PC-3 (cell line): ENCODE results near the gene MRM3. TPM values are rescaled to one million over a fixed set of nuclear protein-coding genes. Genes with fewer than 3 reads are reported as not detected.
A peak's percentile ranks its signal among the peaks of the same experiment; 100 is the strongest.
"Not testable (repeated sequence)": the region's sequence is repeated elsewhere in the genome, so short reads cannot be mapped to it uniquely, and the experiment has no call there.

ENCODE experiments used
- ATAC-seq: fragments of 200-7000 bp; cut with Tn5 transposase; 2 replicates; pipeline ENCODE4 v1.9.1; 2020; ENCODE audit warnings: mild to moderate bottlenecking, moderate library complexity
- BruUV-seq: library from RNA; stranded (reverse); fragments of 400-500 nt; replicated peaks from 2 replicates; lab custom pipeline; 2021; lab: Mats Ljungman, UMichigan
- CTCF ChIA-PET: fragments of 300-600 bp; sonication (Branson Sonifier 250); formaldehyde crosslinking; loops from one replicate; lab custom pipeline; 2022; ENCODE audit warnings: antibody characterized with exemption; lab: Charles Lee
- POLR2A ChIA-PET: fragments of 300-600 bp; sonication (Branson Sonifier 250); formaldehyde crosslinking; loops from one replicate; lab custom pipeline; 2022; ENCODE audit warnings: antibody characterized with exemption; ENCODE audit not compliant: unreplicated experiment; lab: Charles Lee
- DNase-seq: peaks from one replicate; pipeline ENCODE4 v3.0.0-alpha.2; 2015
- H2AFZ ChIP-seq: fragments of 300-600 bp; sonication (generic); 2 replicates; pipeline ENCODE4 v1.6.0; 2016; ENCODE audit warnings: antibody characterized with exemption, low read length
- H3F3A ChIP-seq: fragments of 300-600 bp; sonication (generic); one replicate; pipeline ENCODE4 v1.6.0; 2017; ENCODE audit warnings: antibody characterized with exemption, low read length, control low read depth, mild to moderate bottlenecking; ENCODE audit not compliant: unreplicated experiment
- H3K27ac ChIP-seq: fragments of 300-600 bp; sonication (generic); 2 replicates; pipeline ENCODE4 v1.5.1; 2016; ENCODE audit warnings: mild to moderate bottlenecking, low read length
- H3K27me3 ChIP-seq: fragments of 300-600 bp; sonication (generic); 2 replicates; pipeline ENCODE4 v1.6.1; 2016; ENCODE audit warnings: low read length, mixed read lengths
- H3K36me3 ChIP-seq: fragments of 300-600 bp; sonication (generic); 2 replicates; pipeline ENCODE4 v1.6.1; 2016; ENCODE audit warnings: low read depth, mixed run types, low read length, mixed read lengths
- H3K4me1 ChIP-seq: fragments of 300-600 bp; sonication (generic); 2 replicates; pipeline ENCODE4 v1.5.1; 2016; ENCODE audit warnings: low read length; ENCODE audit not compliant: insufficient read depth
- H3K4me2 ChIP-seq: fragments of 300-600 bp; sonication (generic); 2 replicates; pipeline ENCODE4 v1.6.0; 2016; ENCODE audit warnings: low read length
- H3K4me3 ChIP-seq: fragments of 300-600 bp; sonication (generic); 2 replicates; pipeline ENCODE4 v1.5.1; 2016; ENCODE audit warnings: mild to moderate bottlenecking, low read length, mixed read lengths
- H3K79me2 ChIP-seq: fragments of 300-600 bp; sonication (generic); 2 replicates; pipeline ENCODE4 v1.6.1; 2017; ENCODE audit warnings: low read length, mixed read lengths
- H3K9ac ChIP-seq: fragments of 300-600 bp; sonication (generic); 2 replicates; pipeline ENCODE4 v1.6.0; 2016; ENCODE audit warnings: mild to moderate bottlenecking, low read length
- H3K9me2 ChIP-seq: fragments of 300-600 bp; sonication (generic); replicated peaks from 2 replicates; pipeline ENCODE4 v1.6.1; 2016; ENCODE audit warnings: mixed run types, low read length, mixed read lengths
- H3K9me3 ChIP-seq: fragments of 300-600 bp; sonication (generic); 2 replicates; pipeline ENCODE4 v1.6.1; 2016; ENCODE audit warnings: low read length, mixed read lengths
- H4K20me1 ChIP-seq: fragments of 300-600 bp; sonication (generic); 2 replicates; pipeline ENCODE4 v1.6.1; 2016; ENCODE audit warnings: low read length, mixed read lengths
- EZH2 ChIP-seq: fragments of 300-600 bp; sonication (generic); IDR thresholded peaks from one replicate; pipeline ENCODE4 v1.6.1; 2017; ENCODE audit warnings: antibody characterized with exemption, mild to moderate bottlenecking, low read length; ENCODE audit not compliant: unreplicated experiment
- EZH2phosphoT487 ChIP-seq: fragments of 300-600 bp; sonication (generic); IDR thresholded peaks from 2 replicates; pipeline ENCODE4 v1.6.1; 2018; ENCODE audit warnings: mild to moderate bottlenecking, antibody characterized with exemption, low read length, borderline replicate concordance
- intact Hi-C: fragments of 100-400 bp; cut with micrococcal nuclease; formaldehyde crosslinking; loops from 2 replicates; pipeline ENCODE4 v1.9.0; 2023
- total RNA-seq: library from RNA; depleted of rRNA; stranded (reverse); fragments of >200 nt; gene quantifications from 2 replicates; pipeline ENCODE4 v1.2.3, GENCODE V29; 2014
- TF ChIP-seq, protein P1 (sequence below): fragments of 300-600 bp; sonication (generic); conservative IDR thresholded peaks from 2 replicates; pipeline ENCODE4 v1.5.1; 2017; ENCODE audit warnings: antibody characterized with exemption, low read depth, mild to moderate bottlenecking, low read length

Gene MRM3
- total RNA-seq, 1 experiment from 2014 or later: 40.4 TPM

DNA sequence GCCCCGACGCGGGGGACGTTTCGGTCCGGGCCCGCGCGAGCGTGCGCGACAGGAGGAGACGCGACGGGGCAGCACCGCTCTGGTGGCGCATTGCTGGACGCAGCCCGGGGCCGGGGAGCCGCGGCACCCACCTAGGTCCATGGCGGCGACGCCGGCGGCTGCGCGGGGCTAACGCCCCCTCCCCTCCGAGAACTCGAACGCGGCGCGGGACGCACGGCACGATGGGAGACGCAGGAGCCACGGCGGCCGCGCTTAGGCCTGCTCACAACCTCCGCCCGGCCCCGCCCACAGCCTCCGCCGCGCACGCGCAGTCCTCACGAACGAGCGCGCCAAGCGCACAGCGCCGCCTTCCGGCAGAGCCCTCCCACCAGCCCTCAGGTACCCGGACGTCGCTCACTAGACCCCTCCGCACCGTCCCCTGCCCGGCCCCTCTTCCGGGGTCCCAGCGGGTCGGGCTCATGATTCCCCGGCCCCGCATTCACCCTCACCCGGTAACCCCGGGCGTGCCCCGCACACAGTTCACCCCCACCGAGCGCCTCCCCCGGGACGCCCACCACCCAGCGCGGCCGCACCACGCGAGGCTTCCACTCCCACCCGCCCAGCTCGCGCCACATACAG lies 30.0 kb upstream of the MRM3 start, which contains the start of gene GEMIN4:
GEMIN4 (minus strand) TSS at position 263 of the 618 bp plus-strand sequence; CDS start at position 141, 122 bp downstream.
- no TSS peak for BruUV-seq

DNA sequence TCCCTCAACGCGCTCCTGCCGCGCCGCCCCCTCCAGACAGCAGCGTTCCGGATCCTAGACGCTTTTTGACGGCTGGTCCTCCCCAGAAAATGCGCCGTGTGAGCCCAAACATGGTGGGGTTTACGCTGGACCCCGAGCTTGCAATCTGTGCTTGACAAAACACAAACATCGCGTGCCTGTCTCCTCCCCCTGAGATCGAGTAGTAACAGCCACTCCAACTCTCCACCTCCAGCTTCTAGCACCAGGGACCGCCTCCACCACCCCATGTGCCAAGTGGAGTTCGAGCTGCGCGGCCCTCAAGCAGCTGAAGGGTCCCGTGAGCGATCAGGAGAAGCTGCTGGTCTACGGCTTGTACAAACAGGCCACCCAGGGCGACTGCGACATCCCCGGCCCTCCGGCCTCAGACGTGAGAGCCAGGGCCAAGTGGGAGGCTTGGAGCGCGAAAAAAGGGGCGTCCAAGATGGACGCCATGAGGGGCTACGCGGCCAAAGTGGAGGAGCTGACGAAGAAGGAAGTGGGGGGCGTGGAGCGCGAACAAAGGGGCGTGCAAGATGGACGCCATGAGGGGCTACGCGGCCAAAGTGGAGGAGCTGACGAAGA lies 29.4 kb upstream of the MRM3 start:
- H3K4me2 ChIP-seq: peak overlapping the region; percentile 88
- no peak overlapping the region for H3K27ac ChIP-seq
- H3K27me3 ChIP-seq: no peaks in the 10 kb centered on the region
- H2AFZ ChIP-seq: peak overlapping the region; percentile 93
- H3K79me2 ChIP-seq: peaks cover 39% of the 10 kb centered on the region
- peak overlapping the region; percentile 70 for H3K4me3 ChIP-seq
- peaks cover 19% of the 10 kb centered on the region for H3K4me1 ChIP-seq
- ATAC-seq: no peak; the same call in 1 of the 2 replicates
- H4K20me1 ChIP-seq: peaks cover 13% of the 10 kb centered on the region
- BruUV-seq: TSS peak; percentile 31
- peak overlapping the region; percentile 99 for H3K9ac ChIP-seq
- no peaks in the 10 kb centered on the region for H3F3A ChIP-seq
- no peaks in the 10 kb centered on the region for H3K9me3 ChIP-seq
- DNase-seq: no peak
- H3K9me2 ChIP-seq: no peaks in the 10 kb centered on the region
- POLR2A ChIA-PET: interaction anchor here (0.5 kb wide), 1 partner anchor 57 kb away, joined by 3 read pairs; no protein-coding TSS in a partner anchor
- intact Hi-C loops: no loop called here
- TF ChIP-seq, protein P1, sequence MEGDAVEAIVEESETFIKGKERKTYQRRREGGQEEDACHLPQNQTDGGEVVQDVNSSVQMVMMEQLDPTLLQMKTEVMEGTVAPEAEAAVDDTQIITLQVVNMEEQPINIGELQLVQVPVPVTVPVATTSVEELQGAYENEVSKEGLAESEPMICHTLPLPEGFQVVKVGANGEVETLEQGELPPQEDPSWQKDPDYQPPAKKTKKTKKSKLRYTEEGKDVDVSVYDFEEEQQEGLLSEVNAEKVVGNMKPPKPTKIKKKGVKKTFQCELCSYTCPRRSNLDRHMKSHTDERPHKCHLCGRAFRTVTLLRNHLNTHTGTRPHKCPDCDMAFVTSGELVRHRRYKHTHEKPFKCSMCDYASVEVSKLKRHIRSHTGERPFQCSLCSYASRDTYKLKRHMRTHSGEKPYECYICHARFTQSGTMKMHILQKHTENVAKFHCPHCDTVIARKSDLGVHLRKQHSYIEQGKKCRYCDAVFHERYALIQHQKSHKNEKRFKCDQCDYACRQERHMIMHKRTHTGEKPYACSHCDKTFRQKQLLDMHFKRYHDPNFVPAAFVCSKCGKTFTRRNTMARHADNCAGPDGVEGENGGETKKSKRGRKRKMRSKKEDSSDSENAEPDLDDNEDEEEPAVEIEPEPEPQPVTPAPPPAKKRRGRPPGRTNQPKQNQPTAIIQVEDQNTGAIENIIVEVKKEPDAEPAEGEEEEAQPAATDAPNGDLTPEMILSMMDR: no peak
- no peak for TF ChIP-seq EZH2phosphoT487
- no peak for TF ChIP-seq EZH2
- H3K36me3 ChIP-seq: peaks cover 3% of the 10 kb centered on the region; the same call in 1 of the 2 replicates
- CTCF ChIA-PET: no interaction called here

More for the DNA sequence above, 30.0 kb upstream of the MRM3 start, which contains the start of gene GEMIN4:
- peaks cover 19% of the 10 kb centered on the region for H3K4me1 ChIP-seq
- TF ChIP-seq, protein P1: peak; percentile 73
- TF ChIP-seq EZH2 (no peak), EZH2phosphoT487 (no peak)
- H3K9me2 ChIP-seq: no peaks in the 10 kb centered on the region
- intact Hi-C loops: no loop called here
- peaks cover 45% of the 10 kb centered on the region for H3K79me2 ChIP-seq
- ATAC-seq (peak; percentile 81), DNase-seq (peak; percentile 85)
- H3K27me3 ChIP-seq: no peaks in the 10 kb centered on the region
- ChIA-PET POLR2A (no interaction called here), CTCF (no interaction called here)
- H3K27ac ChIP-seq: peak within 1 kb of the TSS; percentile 43
- H3K36me3 ChIP-seq: peaks cover 9% of the 10 kb centered on the region; the same call in 1 of the 2 replicates
- H3K9ac ChIP-seq: peak within 1 kb of the TSS; percentile 99
- H2AFZ ChIP-seq: peak within 1 kb of the TSS; percentile 93
- no peaks in the 10 kb centered on the region for H3F3A ChIP-seq
- H3K4me2 ChIP-seq: peak within 1 kb of the TSS; percentile 88
- H3K9me3 ChIP-seq: no peaks in the 10 kb centered on the region
- H3K4me3 ChIP-seq: peak within 1 kb of the TSS; percentile 70
- peaks cover 13% of the 10 kb centered on the region for H4K20me1 ChIP-seq

DNA sequence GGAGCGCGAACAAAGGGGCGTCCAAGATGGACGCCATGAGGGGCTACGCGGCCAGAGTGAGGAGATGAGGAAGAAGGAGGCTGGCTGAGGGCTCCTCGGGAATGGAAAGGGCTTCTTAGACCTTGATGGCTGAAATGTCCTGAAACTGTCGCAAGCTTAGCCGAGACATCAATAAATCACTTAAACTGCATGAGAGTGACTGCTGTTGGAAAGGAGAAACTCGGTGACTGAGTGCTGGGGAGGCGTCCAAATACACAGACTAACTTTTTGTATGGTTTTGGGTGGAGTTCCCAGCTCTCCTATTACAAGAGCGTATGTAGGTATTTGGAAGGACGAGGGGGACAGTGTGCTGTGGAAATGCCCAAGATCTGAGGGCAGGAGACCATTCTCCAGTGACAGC lies 28.7 kb upstream of the MRM3 start:
- no peaks in the 10 kb centered on the region for H3K27me3 ChIP-seq
- no peak for DNase-seq
- TF ChIP-seq EZH2: no peak
- no peak overlapping the region for H3K9ac ChIP-seq
- H3K4me3 ChIP-seq: no peak overlapping the region
- no peaks in the 10 kb centered on the region for H3K9me3 ChIP-seq
- no peak for ATAC-seq
- H3K9me2 ChIP-seq: no peaks in the 10 kb centered on the region
- no peak overlapping the region for H2AFZ ChIP-seq
- H3K79me2 ChIP-seq: peaks cover 32% of the 10 kb centered on the region
- no TSS peak for BruUV-seq
- H3K27ac ChIP-seq: no peak overlapping the region
- no peaks in the 10 kb centered on the region for H3K36me3 ChIP-seq
- CTCF ChIA-PET: interaction anchor here (0.6 kb wide), 1 partner anchor 28 kb away, joined by 3 read pairs; the partner anchor contains the start of gene GLOD4
- no peak overlapping the region for H3K4me2 ChIP-seq
- peaks cover 13% of the 10 kb centered on the region for H4K20me1 ChIP-seq
- H3K4me1 ChIP-seq: peaks cover 19% of the 10 kb centered on the region
- no peaks in the 10 kb centered on the region for H3F3A ChIP-seq
- intact Hi-C loops: no loop called here
- POLR2A ChIA-PET: no interaction called here

DNA sequence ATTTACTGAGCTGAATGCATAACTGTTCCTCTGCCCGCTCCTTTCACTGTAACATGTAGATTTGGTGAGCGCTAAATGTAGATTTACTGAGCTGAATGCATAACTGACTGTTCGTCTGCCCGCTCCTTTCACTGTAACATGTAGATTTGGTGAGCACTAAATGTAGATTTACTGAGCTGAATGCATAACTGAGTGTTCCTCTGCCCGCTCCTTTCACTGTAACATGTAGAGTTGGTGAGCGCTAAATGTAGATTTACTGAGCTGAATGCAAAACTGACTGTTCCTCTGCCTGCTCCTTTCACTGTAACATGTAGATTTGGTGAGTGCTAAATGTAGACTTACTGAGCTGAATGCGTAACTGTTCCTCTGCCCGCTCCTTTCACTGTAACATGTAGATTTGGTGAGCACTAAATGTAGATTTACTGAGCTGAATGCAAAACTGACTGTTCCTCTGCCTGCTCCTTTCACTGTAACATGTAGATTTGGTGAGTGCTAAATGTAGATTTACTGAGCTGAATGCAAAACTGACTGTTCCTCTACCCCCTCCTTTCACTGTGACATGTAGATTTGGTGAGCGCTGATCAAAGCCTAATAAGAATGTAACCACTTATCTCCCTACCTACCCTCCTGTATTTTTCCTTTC lies 26.7 kb upstream of the MRM3 start:
- BruUV-seq, ATAC-seq, H3K27ac ChIP-seq, H3K36me3 ChIP-seq, H3K27me3 ChIP-seq, H3K4me1 ChIP-seq, H3K4me3 ChIP-seq, H3K9me2 ChIP-seq, intact Hi-C loops, H3K4me2 ChIP-seq, CTCF ChIA-PET, DNase-seq, H3F3A ChIP-seq, H4K20me1 ChIP-seq, H3K9ac ChIP-seq, H3K9me3 ChIP-seq, H2AFZ ChIP-seq, POLR2A ChIA-PET: not testable (repeated sequence)
- peaks cover 16% of the 10 kb centered on the region for H3K79me2 ChIP-seq
